ENCODE results near the gene AASS. TPM values are rescaled to one million over a fixed set of nuclear protein-coding genes. Genes with fewer than 3 reads are reported as not detected.

The AASS gene
- total RNA-seq, 2 experiments from 2014 or later = 0.98 to 1.5 TPM

GRCh38 chr7:122161628-122162027, 17.6 kb upstream of the AASS start:
- H3K27me3 Mint-ChIP-seq = no peaks in the 10 kb centered on the region
- H3K4me3 Mint-ChIP-seq = no peak overlapping the region
- H3K27me3 ChIP-seq (ENCODE audit: control insufficient read depth in 1 of 2, insufficient read depth in 2 of 2, low read length in 2 of 2) = no peaks in the 10 kb centered on the region
- TF ChIP-seq CTCF (IDR thresholded peaks at IDR 0.05) = no peak
- H3K27ac ChIP-seq (ENCODE audit: low read depth in 1 of 2, low read length in 2 of 2) = no peak overlapping the region
- ATAC-seq (ENCODE audit: poor library complexity) (no peak), DNase-seq (no peak)
- H3K4me3 ChIP-seq (ENCODE audit: low read length) = no peak overlapping the region
- no peaks in the 10 kb centered on the region for H3K4me1 ChIP-seq (ENCODE audit: insufficient read depth, low read length)
- ChIA-PET POLR2A (no interaction called here), CTCF (no interaction called here)
- H3K27ac Mint-ChIP-seq = no peak overlapping the region
- H3K36me3 ChIP-seq (ENCODE audit: insufficient read depth, low read length) = no peaks in the 10 kb centered on the region
- no peaks in the 10 kb centered on the region for H3K9me3 Mint-ChIP-seq
- no peaks in the 10 kb centered on the region for H3K36me3 Mint-ChIP-seq (ENCODE audit: low read depth)
- no peaks in the 10 kb centered on the region for H3K4me1 Mint-ChIP-seq (ENCODE audit: low read depth)
- intact Hi-C loops (cut with DNase I, micrococcal nuclease) = no loop called here
- H3K9me3 ChIP-seq (ENCODE audit: control insufficient read depth in 1 of 2, insufficient read depth in 1 of 2, low read length in 2 of 2) = no peaks in the 10 kb centered on the region

- DNase-seq (no peak), ATAC-seq (ENCODE audit: poor library complexity) (no peak)
- Histone ChIP-seq H3K27me3 (ENCODE audit: control insufficient read depth in 1 of 2, insufficient read depth in 2 of 2, low read length in 2 of 2) (no peaks in the 10 kb centered on the region), H3K4me3 (ENCODE audit: low read length) (no peak overlapping the region), H3K4me1 (ENCODE audit: insufficient read depth, low read length) (no peaks in the 10 kb centered on the region), H3K27ac (ENCODE audit: low read depth in 1 of 2, low read length in 2 of 2) (no peak overlapping the region), H3K9me3 (ENCODE audit: control insufficient read depth in 1 of 2, insufficient read depth in 1 of 2, low read length in 2 of 2) (no peaks in the 10 kb centered on the region), H3K36me3 (ENCODE audit: insufficient read depth, low read length) (no peaks in the 10 kb centered on the region)
- Mint-ChIP-seq H3K27me3 (peaks cover 13% of the 10 kb centered on the region), H3K4me3 (no peak overlapping the region), H3K36me3 (ENCODE audit: low read depth) (no peaks in the 10 kb centered on the region), H3K9me3 (peaks cover 6% of the 10 kb centered on the region), H3K27ac (no peak overlapping the region), H3K4me1 (ENCODE audit: low read depth) (no peaks in the 10 kb centered on the region)
- TF ChIP-seq CTCF (IDR thresholded peaks at IDR 0.05) = no peak
- ChIA-PET CTCF (no interaction called here), POLR2A (no interaction called here)
- intact Hi-C loops (cut with DNase I, micrococcal nuclease) = no loop called here
These were observed 11.5 kb upstream of the AASS start for GRCh38 chr7:122155566-122155965.

GRCh38 chr7:122148878-122149277, 4.8 kb upstream of the AASS start:
- H3K9me3 ChIP-seq (ENCODE audit: control insufficient read depth in 1 of 2, insufficient read depth in 1 of 2, low read length in 2 of 2) = no peaks in the 10 kb centered on the region
- peaks cover 27% of the 10 kb centered on the region for H3K27me3 Mint-ChIP-seq
- peaks cover 7% of the 10 kb centered on the region for H3K4me1 ChIP-seq (ENCODE audit: insufficient read depth, low read length)
- H3K4me1 Mint-ChIP-seq (ENCODE audit: low read depth) = peaks cover 9% of the 10 kb centered on the region
- no peak for ATAC-seq (ENCODE audit: poor library complexity)
- POLR2A ChIA-PET = no interaction called here
- H3K9me3 Mint-ChIP-seq = peaks cover 4% of the 10 kb centered on the region
- CTCF ChIA-PET = no interaction called here
- H3K4me3 ChIP-seq (ENCODE audit: low read length) = no peak overlapping the region
- no peak for TF ChIP-seq CTCF (IDR thresholded peaks at IDR 0.05)
- H3K27me3 ChIP-seq (ENCODE audit: control insufficient read depth in 1 of 2, insufficient read depth in 2 of 2, low read length in 2 of 2) = peaks cover 0 to 6% of the 10 kb centered on the region in 2 experiments
- H3K27ac Mint-ChIP-seq = no peak overlapping the region
- no peak for DNase-seq
- intact Hi-C loops (cut with DNase I, micrococcal nuclease) = no loop called here
- no peaks in the 10 kb centered on the region for H3K36me3 ChIP-seq (ENCODE audit: insufficient read depth, low read length)
- H3K4me3 Mint-ChIP-seq = no peak overlapping the region
- peaks cover 3% of the 10 kb centered on the region for H3K36me3 Mint-ChIP-seq (ENCODE audit: low read depth)
- H3K27ac ChIP-seq (ENCODE audit: low read depth in 1 of 2, low read length in 2 of 2) = no peak overlapping the region
